IPS DF 4.7 (cell line): Measurements from ENCODE around the gene CYTH4.

Experiments used
- DNase-seq: peaks from one replicate; pipeline ENCODE4 v3.0.0-alpha.2; 2013; ENCODE audit warnings: low spot score; ENCODE audit errors: extremely low read depth

CYTH4 gene

GRCh38 chr22:37344735-37345449 is 62.6 kb downstream of the CYTH4 start:
- DNase-seq: no peak

- no peak for DNase-seq
Measured at GRCh38 chr22:37345863-37346504, 63.7 kb downstream of the CYTH4 start.

GRCh38 chr22:37346505-37346895 is 64.2 kb downstream of the CYTH4 start:
- DNase-seq: no peak

- DNase-seq: no peak
Measured at GRCh38 chr22:37349043-37349814, 66.9 kb downstream of the CYTH4 start.

GRCh38 chr22:37351232-37351631 is 68.9 kb downstream of the CYTH4 start:
- no peak for DNase-seq

- no peak for DNase-seq
Measured at GRCh38 chr22:37352481-37352880, 70.2 kb downstream of the CYTH4 start.

GRCh38 chr22:37353839-37354238 is 71.5 kb downstream of the CYTH4 start:
- DNase-seq: no peak

- no peak for DNase-seq
Measured at GRCh38 chr22:37354261-37354660, 72.0 kb downstream of the CYTH4 start.

- DNase-seq: no peak
Measured at GRCh38 chr22:37354670-37355069, 72.4 kb downstream of the CYTH4 start.

GRCh38 chr22:37355174-37355573 is 72.9 kb downstream of the CYTH4 start:
- no peak for DNase-seq

- no peak for DNase-seq
Measured at GRCh38 chr22:37356922-37357321, 74.6 kb downstream of the CYTH4 start.

GRCh38 chr22:37357446-37358075 is 75.3 kb downstream of the CYTH4 start:
- no peak for DNase-seq

- no peak for DNase-seq
Measured at GRCh38 chr22:37358386-37358785, 76.1 kb downstream of the CYTH4 start.

GRCh38 chr22:37358917-37359316 is 76.6 kb downstream of the CYTH4 start:
- no peak for DNase-seq

GRCh38 chr22:37362621-37363020 is 80.3 kb downstream of the CYTH4 start:
- DNase-seq: no peak

- DNase-seq: no peak
Measured at GRCh38 chr22:37363261-37363992, 81.1 kb downstream of the CYTH4 start.
